Measurements from ENCODE around the gene LY86. TPM values are rescaled to one million over a fixed set of nuclear protein-coding genes. Genes with fewer than 3 reads are reported as not detected.

LY86 gene
- total RNA-seq, 6 donors from 2014 or later, result 2.1 to 21.9 (median 9.5) TPM

GRCh38 chr6:6649824-6650349 is 61.4 kb downstream of the LY86 start:
- WGBS, 2 donors, result 94 to 98% methylated on average over 7 of the region's 7 CpGs
- DNase-seq, result no peak
- H3K36me3 ChIP-seq, result no peaks in the 10 kb centered on the region
- TF ChIP-seq EP300 (IDR thresholded peaks at IDR 0.05) (no peak), POLR2AphosphoS5 (IDR thresholded peaks at IDR 0.05) (no peak), POLR2A (IDR thresholded peaks at IDR 0.05) (no peak), CTCF (IDR thresholded peaks at IDR 0.05) (no peak)
- H3K27me3 ChIP-seq, result no peaks in the 10 kb centered on the region
- H3K4me1 ChIP-seq, result peaks cover 10 to 15% (median 11%) of the 10 kb centered on the region in 4 donors
- no peak for ATAC-seq (ENCODE audit: low FRiP score in 2 of 2)
- no peak overlapping the region for H3K27ac ChIP-seq
- H3K9me3 ChIP-seq, result no peaks in the 10 kb centered on the region
- H3K4me3 ChIP-seq, result no peak overlapping the region

GRCh38 chr6:6650839-6651238 is 62.3 kb downstream of the LY86 start:
- no peak for DNase-seq
- no peak for ATAC-seq (ENCODE audit: low FRiP score in 2 of 2)
- no peaks in the 10 kb centered on the region for H3K9me3 ChIP-seq
- peaks cover 19 to 25% (median 20%) of the 10 kb centered on the region in 4 donors for H3K4me1 ChIP-seq
- H3K27ac ChIP-seq, result no peak overlapping the region
- no peak overlapping the region for H3K4me3 ChIP-seq
- H3K36me3 ChIP-seq, result no peaks in the 10 kb centered on the region
- TF ChIP-seq CTCF (IDR thresholded peaks at IDR 0.05), result no peak
- TF ChIP-seq POLR2AphosphoS5 (IDR thresholded peaks at IDR 0.05), result no peak
- no peak for TF ChIP-seq EP300 (IDR thresholded peaks at IDR 0.05)
- no peak for TF ChIP-seq POLR2A (IDR thresholded peaks at IDR 0.05)
- no peaks in the 10 kb centered on the region for H3K27me3 ChIP-seq

GRCh38 chr6:6651335-6651734 is 62.8 kb downstream of the LY86 start:
- Histone ChIP-seq H3K27ac (no peak overlapping the region), H3K4me3 (no peak overlapping the region), H3K9me3 (no peaks in the 10 kb centered on the region), H3K4me1 (peaks cover 19 to 27% (median 23%) of the 10 kb centered on the region in 4 donors), H3K27me3 (no peaks in the 10 kb centered on the region), H3K36me3 (no peaks in the 10 kb centered on the region)
- no peak for DNase-seq
- TF ChIP-seq EP300 (IDR thresholded peaks at IDR 0.05) (no peak), POLR2A (IDR thresholded peaks at IDR 0.05) (no peak), CTCF (IDR thresholded peaks at IDR 0.05) (no peak), POLR2AphosphoS5 (IDR thresholded peaks at IDR 0.05) (no peak)
- no peak for ATAC-seq (ENCODE audit: low FRiP score in 2 of 2)

- no peak overlapping the region for H3K4me3 ChIP-seq
- TF ChIP-seq POLR2AphosphoS5 (IDR thresholded peaks at IDR 0.05), result no peak
- TF ChIP-seq POLR2A (IDR thresholded peaks at IDR 0.05), result no peak
- no peak for TF ChIP-seq CTCF (IDR thresholded peaks at IDR 0.05)
- no peak for TF ChIP-seq EP300 (IDR thresholded peaks at IDR 0.05)
- peaks cover 26 to 34% (median 31%) of the 10 kb centered on the region in 4 donors for H3K4me1 ChIP-seq
- H3K27me3 ChIP-seq, result no peaks in the 10 kb centered on the region
- peak overlapping the region in 1 of 4 donors; percentile 67 for H3K27ac ChIP-seq
- H3K9me3 ChIP-seq, result no peaks in the 10 kb centered on the region
- DNase-seq, result no peak
- no peaks in the 10 kb centered on the region for H3K36me3 ChIP-seq
- ATAC-seq (ENCODE audit: low FRiP score in 2 of 2), result no peak
- 90 to 91% methylated on average over 5 of the region's 5 CpGs for WGBS, 2 donors
Observed at GRCh38 chr6:6652932-6653331, 64.4 kb downstream of the LY86 start.

Measured in upper lobe of left lung (tissue), 6 donors.